A549 (cell line): ENCODE data around the gene TMEM52B.

ENCODE experiments used
- CHD4 ChIP-seq: fragments of 200-600 bp; sonication (generic); IDR thresholded peaks from 2 replicates; pipeline ENCODE4 v1.6.1; 2016; ENCODE audit warnings: antibody characterized with exemption, mild to moderate bottlenecking, borderline replicate concordance
- CTCF ChIP-seq: fragments of >200 bp; sonication (Bioruptor Twin); formaldehyde crosslinking; IDR thresholded peaks from 3 replicates; pipeline ENCODE4 v1.5.1; 2016
- FOXS1 ChIP-seq: fragments of 250-450 bp; sonication (Bioruptor Pico); IDR thresholded peaks from 2 replicates; pipeline ENCODE4 v1.5.0; 2020; ENCODE audit warnings: mild to moderate bottlenecking, moderate library complexity
- RAD21 ChIP-seq, 2 experiments: fragments of >200 bp in 1 of 2; sonication (Bioruptor Twin) in 1 of 2; formaldehyde crosslinking in 1 of 2; IDR thresholded peaks in 1 of 2; conservative IDR thresholded peaks in 1 of 2; 2 replicates in 1 of 2; 3 replicates in 1 of 2; pipeline ENCODE4 v1.6.1; 2012 to 2018; ENCODE audit warnings: inconsistent platforms in 1 of 2
- RCOR1 ChIP-seq: fragments of 150-350 bp; IDR thresholded peaks from 2 replicates; pipeline ENCODE4 v1.6.1; 2014; ENCODE audit warnings: antibody characterized with exemption, low read length, low read depth
- REST ChIP-seq: fragments of 200-600 bp; sonication (generic); IDR thresholded peaks from 2 replicates; pipeline ENCODE4 v1.6.1; 2016; ENCODE audit warnings: antibody characterized with exemption, mild to moderate bottlenecking, moderate library complexity
- SMC3 ChIP-seq: fragments of >200 bp; sonication (Bioruptor Twin); formaldehyde crosslinking; IDR thresholded peaks from 3 replicates; pipeline ENCODE4 v1.6.1; 2018; ENCODE audit warnings: inconsistent platforms

- TF ChIP-seq CTCF = no peak
- TF ChIP-seq SMC3 = no peak
- TF ChIP-seq FOXS1 (CRISPR knock-in tag) = no peak
- TF ChIP-seq REST = no peak
- no peak for TF ChIP-seq CHD4
- TF ChIP-seq RCOR1 = no peak
- no peak for TF ChIP-seq RAD21 (conservative IDR thresholded peaks at IDR 0.05 in 1 of 2, IDR thresholded peaks at IDR 0.05 in 1 of 2)
These were observed 947 bp downstream of the TMEM52B start for GRCh38 chr12:10179776-10180181.
